H1 (cell line): Measurements from ENCODE around the gene NRXN3. TPM values are rescaled to one million over a fixed set of nuclear protein-coding genes. Genes with fewer than 3 reads are reported as not detected.

ENCODE experiments used
- CTCF ChIA-PET: fragments of 300-600 bp; sonication (Branson Sonifier 250); formaldehyde crosslinking; loops from one replicate; lab custom pipeline; 2021; ENCODE audit not compliant: partially characterized antibody; lab: Charles Lee
- POLR2A ChIA-PET: fragments of 300-600 bp; sonication (Branson Sonifier 250); formaldehyde crosslinking; loops from one replicate; lab custom pipeline; 2021; ENCODE audit warnings: inconsistent platforms; ENCODE audit not compliant: partially characterized antibody; lab: Charles Lee
- DNase-seq, 2 experiments: peaks; one replicate each; pipeline versions ENCODE4 v3.0.0 to v3.0.0-alpha.2; 2010 to 2022; ENCODE audit warnings: low spot score in 2 of 2, low read depth in 1 of 2, mixed read lengths in 1 of 2
- FAIRE-seq: peaks from 2 replicates; lab custom pipeline; 2011; peaks lifted over from hg19 to GRCh38; lab: Jason Lieb, UNC
- H2AFZ ChIP-seq: 2 replicates; pipeline ENCODE4 v1.8.1; 2012; ENCODE audit warnings: low read length, inconsistent platforms
- H2AK5ac ChIP-seq: 2 replicates; pipeline ENCODE4 v1.6.1; 2013; ENCODE audit warnings: low read depth, low read length
- H2BK120ac ChIP-seq: replicated peaks from 2 replicates; pipeline ENCODE3; 2013; ENCODE audit warnings: low read depth, low read length, inconsistent platforms
- H2BK12ac ChIP-seq: 2 replicates; pipeline ENCODE4 v1.6.1; 2013; ENCODE audit warnings: low read depth, low read length
- H2BK15ac ChIP-seq: 2 replicates; pipeline ENCODE4 v1.6.1; 2013; ENCODE audit warnings: low read length
- H2BK20ac ChIP-seq: 2 replicates; pipeline ENCODE4 v1.6.1; 2013; ENCODE audit warnings: low read length
- H2BK5ac ChIP-seq: 2 replicates; pipeline ENCODE4 v1.6.1; 2013; ENCODE audit warnings: low read depth, low read length
- H3K14ac ChIP-seq: 2 replicates; pipeline ENCODE4 v1.6.1; 2013; ENCODE audit warnings: inconsistent platforms; ENCODE audit not compliant: insufficient read length
- H3K18ac ChIP-seq: 2 replicates; pipeline ENCODE4 v1.6.1; 2013; ENCODE audit warnings: low read length; ENCODE audit errors: extremely low read depth
- H3K23ac ChIP-seq: 2 replicates; pipeline ENCODE4 v1.6.1; 2013; ENCODE audit warnings: inconsistent platforms; ENCODE audit not compliant: insufficient read length
- H3K23me2 ChIP-seq: 2 replicates; pipeline ENCODE4 v1.6.1; 2013; ENCODE audit warnings: low read depth, low read length
- H3K27ac ChIP-seq: 2 replicates; pipeline ENCODE4 v1.6.1; 2011; ENCODE audit warnings: low read depth, low read length, inconsistent platforms
- H3K27me3 ChIP-seq, 4 experiments: replicated peaks in 1 of 4; 1 replicate in 1 of 4; 2 replicates in 3 of 4; pipeline versions ENCODE4 v1.6.1 to v1.8.1; 2011 to 2013; ENCODE audit warnings: low read length in 3 of 4, mild to moderate bottlenecking in 3 of 4, inconsistent platforms in 2 of 4, mixed read lengths in 2 of 4, moderate library complexity in 1 of 4; ENCODE audit not compliant: control insufficient read depth in 3 of 4, insufficient read depth in 3 of 4; ENCODE audit errors: extremely low read depth in 1 of 4
- H3K36me3 ChIP-seq, 4 experiments: 2 replicates each; pipeline versions ENCODE4 v1.6.1 to v1.8.1; 2011 to 2013; ENCODE audit warnings: mild to moderate bottlenecking in 4 of 4, low read length in 3 of 4, moderate library complexity in 2 of 4, control low read depth in 1 of 4, inconsistent platforms in 1 of 4; ENCODE audit not compliant: insufficient read depth in 4 of 4, control insufficient read depth in 2 of 4
- H3K4ac ChIP-seq: replicated peaks from 2 replicates; pipeline ENCODE3; 2013; ENCODE audit warnings: low read length, low read depth, mixed read lengths, inconsistent platforms; ENCODE audit not compliant: insufficient read length
- H3K4me1 ChIP-seq, 4 experiments: replicated peaks in 1 of 4; 1 replicate in 1 of 4; 2 replicates in 3 of 4; pipeline versions ENCODE4 v1.6.1 to v1.8.1; 2011 to 2013; ENCODE audit warnings: low read length in 3 of 4, inconsistent platforms in 2 of 4, mixed read lengths in 1 of 4; ENCODE audit not compliant: insufficient read depth in 4 of 4, control insufficient read depth in 3 of 4
- H3K4me2 ChIP-seq, 2 experiments: 2 replicates each; pipeline versions ENCODE4 v1.6.1 to v1.8.1; 2011 to 2013; ENCODE audit warnings: low read depth in 2 of 2, low read length in 2 of 2, control low read depth in 1 of 2, inconsistent platforms in 1 of 2, mild to moderate bottlenecking in 1 of 2; ENCODE audit not compliant: insufficient read depth in 1 of 2
- H3K4me3 ChIP-seq, 4 experiments: fragments of 200-600, 300-600 bp in 1 of 4; sonication (generic), shearing (Covaris generic), sonication (Bioruptor Twin) in 1 of 4; 2 replicates each; pipeline versions ENCODE4 v1.5.1 to v1.8.1; 2011 to 2016; ENCODE audit warnings: low read length in 4 of 4, low read depth in 3 of 4, control low read depth in 2 of 4, inconsistent platforms in 2 of 4, mild to moderate bottlenecking in 2 of 4, mixed read lengths in 1 of 4, moderate library complexity in 1 of 4; ENCODE audit not compliant: insufficient read depth in 2 of 4; ENCODE audit errors: extremely low read depth in 1 of 4
- H3K56ac ChIP-seq: replicated peaks from 2 replicates; pipeline ENCODE3; 2013; ENCODE audit warnings: low read depth, mild to moderate bottlenecking, mixed read lengths, low read length, inconsistent platforms; ENCODE audit not compliant: insufficient read length
- H3K79me1 ChIP-seq: 2 replicates; pipeline ENCODE4 v1.6.1; 2013; ENCODE audit warnings: low read depth, low read length, control low read depth
- H3K79me2 ChIP-seq, 2 experiments: 2 replicates each; pipeline versions ENCODE4 v1.6.1 to v1.8.1; 2012 to 2013; ENCODE audit warnings: low read length in 2 of 2, mild to moderate bottlenecking in 2 of 2, inconsistent platforms in 1 of 2; ENCODE audit not compliant: insufficient read depth in 2 of 2, control insufficient read depth in 1 of 2
- H3K9ac ChIP-seq, 4 experiments: replicated peaks in 1 of 4; 1 replicate in 1 of 4; 2 replicates in 3 of 4; pipeline versions ENCODE4 v1.6.1 to v1.8.1; 2011 to 2013; ENCODE audit warnings: low read depth in 3 of 4, low read length in 3 of 4, control low read depth in 2 of 4, mild to moderate bottlenecking in 2 of 4, moderate library complexity in 2 of 4, inconsistent platforms in 1 of 4; ENCODE audit errors: extremely low read depth in 1 of 4
- H3K9me3 ChIP-seq, 2 experiments: 2 replicates each; pipeline versions ENCODE4 v1.6.1 to v1.8.1; 2012 to 2013; ENCODE audit warnings: mild to moderate bottlenecking in 2 of 2, moderate library complexity in 2 of 2, control low read depth in 1 of 2, inconsistent platforms in 1 of 2, low read depth in 1 of 2, low read length in 1 of 2, mixed read lengths in 1 of 2; ENCODE audit not compliant: insufficient read depth in 2 of 2
- H4K20me1 ChIP-seq, 2 experiments: replicated peaks in 1 of 2; 2 replicates each; pipeline versions ENCODE3 to v1.8.1; 2011 to 2013; ENCODE audit warnings: inconsistent platforms in 2 of 2, low read length in 2 of 2, mild to moderate bottlenecking in 1 of 2; ENCODE audit not compliant: insufficient read depth in 2 of 2, control insufficient read depth in 1 of 2
- H4K5ac ChIP-seq: 2 replicates; pipeline ENCODE4 v1.6.1; 2013; ENCODE audit warnings: low read length, low read depth, mixed read lengths, inconsistent platforms; ENCODE audit not compliant: insufficient read length
- H4K8ac ChIP-seq: 2 replicates; pipeline ENCODE4 v1.8.0; 2013; ENCODE audit warnings: mild to moderate bottlenecking, moderate library complexity, low read length, inconsistent platforms; ENCODE audit not compliant: insufficient read depth; ENCODE audit errors: extremely low read depth
- H4K91ac ChIP-seq: replicated peaks from 2 replicates; pipeline ENCODE3; 2013; ENCODE audit warnings: low read length, mixed read lengths, inconsistent platforms; ENCODE audit not compliant: insufficient read length
- BCL11A ChIP-seq, 2 experiments: IDR thresholded peaks; one replicate each; pipeline ENCODE4 v1.6.1; 2011; ENCODE audit warnings: low read depth in 2 of 2, low read length in 2 of 2, mild to moderate bottlenecking in 2 of 2
- GABPA ChIP-seq: IDR thresholded peaks from 2 replicates; pipeline ENCODE4 v1.6.1; 2011; ENCODE audit warnings: mild to moderate bottlenecking, low read length, moderate library complexity, borderline replicate concordance; ENCODE audit not compliant: insufficient read depth
- KDM4A ChIP-seq: IDR thresholded peaks from one replicate; pipeline ENCODE4 v1.7.1; 2012; ENCODE audit warnings: low read depth, mild to moderate bottlenecking, moderate library complexity, low read length, inconsistent platforms; ENCODE audit not compliant: severe bottlenecking
- POLR2AphosphoS5 ChIP-seq: IDR thresholded peaks from 2 replicates; pipeline ENCODE4 v1.6.1; 2011; ENCODE audit warnings: low read depth, low read length
- RXRA ChIP-seq: IDR thresholded peaks from 2 replicates; pipeline ENCODE4 v1.6.1; 2011; ENCODE audit warnings: low read depth, mild to moderate bottlenecking, low read length, moderate library complexity; ENCODE audit not compliant: insufficient read depth
- SP1 ChIP-seq: IDR thresholded peaks from 2 replicates; pipeline ENCODE4 v1.6.1; 2011; ENCODE audit warnings: low read depth, low read length
- SP2 ChIP-seq: IDR thresholded peaks from 2 replicates; pipeline ENCODE4 v1.6.1; 2012; ENCODE audit warnings: mild to moderate bottlenecking, low read length, inconsistent platforms
- TAF7 ChIP-seq: optimal IDR thresholded peaks from 2 replicates; pipeline ENCODE3; 2011; ENCODE audit warnings: low read depth, mild to moderate bottlenecking, inconsistent platforms, low read length, moderate library complexity, borderline replicate concordance
- TBP ChIP-seq: IDR thresholded peaks from 2 replicates; pipeline ENCODE4 v1.6.1; 2011; ENCODE audit warnings: low read depth, low read length, improper control_type of control experiment
- TEAD4 ChIP-seq: IDR thresholded peaks from 2 replicates; pipeline ENCODE4 v1.6.1; 2012; ENCODE audit warnings: low read depth, low read length, inconsistent platforms, mixed read lengths
- WGBS, 2 experiments: shearing (Covaris generic) in 1 of 2; methylation state at CpG; one replicate each; pipeline versions ENCODE4 v1.1.6 to v1.1.7; 2013 to 2015; ENCODE audit warnings: low lambda C conversion rate in 2 of 2, mixed read lengths in 2 of 2, inconsistent platforms in 1 of 2, low coverage in 1 of 2, missing lambda C conversion rate in 1 of 2; ENCODE audit not compliant: insufficient replicate concordance in 2 of 2, insufficient coverage in 1 of 2, insufficient read length in 1 of 2; ENCODE audit errors: extremely low coverage in 1 of 2, missing lambda C conversion rate in 1 of 2; 5-methylcytosine and 5-hydroxymethylcytosine counted together
- polyA plus RNA-seq, 7 experiments: library from polyadenylated mRNA; depleted of rRNA in 3 of 7; stranded (reverse) in 5 of 7; unstranded in 2 of 7; fragments of >200 nt in 5 of 7; fragments of 200-250 nt in 2 of 7; gene quantifications; 1 replicate in 5 of 7; 2 replicates in 1 of 7; 4 replicates in 1 of 7; pipeline versions ENCODE4 v1.2.1 to v1.2.3, GENCODE V29; 2011 to 2013; ENCODE audit warnings: missing spikeins in 2 of 7, mixed read lengths in 2 of 7
- total RNA-seq: library from RNA; stranded (reverse); fragmentation: NEBNext Ultra II Directional; extraction: Animal tissue kit (Norgen Biotek cat#: 25700); gene quantifications from 2 replicates; pipeline ENCODE4 v1.2.1, GENCODE V29; 2021

Gene NRXN3
- total and polyA plus RNA-seq, 2 of the 8 experiments (the other 6 are each of a cell fraction or from before 2014, with no cell fraction given), result 2.6 to 4.1 TPM

GRCh38 chr14:78834766-78835451 lies 664.7 kb downstream of the NRXN3 start:
- Histone ChIP-seq H3K79me2 (no peaks in the 10 kb centered on the region), H3K14ac (no peak overlapping the region), H3K56ac (no peak overlapping the region), H4K91ac (no peak overlapping the region), H3K23ac (no peak overlapping the region), H2AFZ (no peak overlapping the region), H2AK5ac (no peak overlapping the region), H4K20me1 (no peaks in the 10 kb centered on the region), H3K4me2 (no peak overlapping the region), H3K9ac (no peak overlapping the region)
- TF ChIP-seq TAF7, result no peak
- TF ChIP-seq TBP, result no peak
- TF ChIP-seq GABPA, result no peak
- TF ChIP-seq KDM4A, result no peak
- no peak for TF ChIP-seq SP2
- no peak for TF ChIP-seq POLR2AphosphoS5
- no peak for TF ChIP-seq TEAD4
- no peak for TF ChIP-seq RXRA
- TF ChIP-seq BCL11A (IDR thresholded peaks at IDR 0.05; ENCODE audit: low read depth in 2 of 2, low read length in 2 of 2), result no peak
- TF ChIP-seq SP1, result no peak
- TF ChIP-seq, all 59 proteins: peak for 0
- Histone ChIP-seq H4K8ac (no peak overlapping the region), H2BK5ac (no peak overlapping the region), H3K27me3 (no peaks in the 10 kb centered on the region; a peak in 1 of 7 replicates), H3K4me3 (no peak overlapping the region), H3K27ac (no peak overlapping the region), H3K18ac (no peak overlapping the region; the same call in 1 of the 2 replicates), H4K5ac (no peak overlapping the region), H2BK20ac (no peak overlapping the region), H3K9me3 (no peaks in the 10 kb centered on the region), H3K79me1 (no peaks in the 10 kb centered on the region), H3K4me1 (peaks cover 0 to 2% (median 0%) of the 10 kb centered on the region in 4 experiments; a peak in 1 of 7 replicates), H2BK15ac (no peak overlapping the region), H2BK120ac (no peak overlapping the region), H3K36me3 (no peaks in the 10 kb centered on the region), H3K4ac (no peak overlapping the region), H2BK12ac (no peak overlapping the region), H3K23me2 (no peaks in the 10 kb centered on the region)
- FAIRE-seq (no peak), DNase-seq (no peak)
- WGBS, 2 experiments, result 95% methylated on average over 11 of the region's 12 CpGs; no CpG with 5 or more reads in 1 of the 2 experiments
- ChIA-PET POLR2A (no interaction called here), CTCF (interaction anchor here (0.6 to 6.5 kb wide), 13 partner anchors 8 to 1067 kb away, joined by 3 to 46 read pairs (median 4); no protein-coding TSS in a partner anchor)
